22Rv1 (cell line): ENCODE results near the gene SNX33.

Experiments
- CTCF ChIP-seq: fragments of 450-650 bp; IDR thresholded peaks from 2 replicates; pipeline ENCODE4 v1.5.1; 2017; ENCODE audit warnings: mild to moderate bottlenecking
- ZFX ChIP-seq: fragments of 450-650 bp; IDR thresholded peaks from 2 replicates; pipeline ENCODE4 v1.6.1; 2017; ENCODE audit warnings: antibody characterized with exemption, borderline replicate concordance

- no peak for TF ChIP-seq CTCF
- TF ChIP-seq ZFX, result no peak
Measured at GRCh38 chr15:75636026-75636425, 11.7 kb upstream of the SNX33 start.
